Naive B cell (primary cell): ENCODE results near the gene ARL8B. TPM values are rescaled to one million over a fixed set of nuclear protein-coding genes. Genes with fewer than 3 reads are reported as not detected.
A peak's percentile ranks its signal among the peaks of the same experiment; 100 is the strongest.
"Not testable (repeated sequence)": the region's sequence is repeated elsewhere in the genome, so short reads cannot be mapped to it uniquely, and the experiment has no call there.

Source experiments
- ATAC-seq, 2 donors: fragments of 150-1000 bp; cut with Tn5 transposase; 2 replicates each; pipeline ENCODE4 v1.10.0; 2021; ENCODE audit warnings: low read depth in 2 of 2, mild to moderate bottlenecking in 2 of 2, moderate library complexity in 2 of 2
- DNase-seq: peaks from one replicate; pipeline ENCODE4 v3.0.0; 2022
- H3K27ac Mint-ChIP-seq, 6 donors: one replicate each; pipeline ENCODE4 v1.8.0; 2020 to 2022; ENCODE audit warnings: mild to moderate bottlenecking in 6 of 6, mixed read lengths in 6 of 6, moderate library complexity in 5 of 6, inconsistent platforms in 2 of 6
- H3K27me3 Mint-ChIP-seq, 3 donors: one replicate each; pipeline ENCODE4 v1.8.0; 2021 to 2022; ENCODE audit warnings: mixed read lengths in 3 of 3, mild to moderate bottlenecking in 1 of 3
- H3K36me3 Mint-ChIP-seq, 2 donors: one replicate each; pipeline ENCODE4 v1.8.0; 2020 to 2022; ENCODE audit warnings: mixed read lengths in 2 of 2, inconsistent platforms in 1 of 2, mild to moderate bottlenecking in 1 of 2
- H3K4me1 Mint-ChIP-seq, 3 donors: one replicate each; pipeline ENCODE4 v1.8.0; 2020 to 2022; ENCODE audit warnings: mixed read lengths in 3 of 3, inconsistent platforms in 1 of 3, mild to moderate bottlenecking in 1 of 3, moderate library complexity in 1 of 3
- H3K4me3 Mint-ChIP-seq, 8 donors: one replicate each; pipeline ENCODE4 v1.8.0; 2020 to 2022; ENCODE audit warnings: mild to moderate bottlenecking in 8 of 8, mixed read lengths in 8 of 8, moderate library complexity in 8 of 8, inconsistent platforms in 2 of 8
- H3K9me3 Mint-ChIP-seq, 7 donors: one replicate each; pipeline ENCODE4 v1.8.0; 2020 to 2022; ENCODE audit warnings: mixed read lengths in 7 of 7, mild to moderate bottlenecking in 5 of 7, inconsistent platforms in 2 of 7, moderate library complexity in 1 of 7
- polyA plus RNA-seq, 6 donors: library from polyadenylated mRNA; unstranded; fragments of 300-500 nt; fragmentation: Illumina TruSeq; gene quantifications; one replicate each; pipeline ENCODE4 v1.2.3, GENCODE V29; 2021; ENCODE audit warnings: low read depth in 6 of 6

The ARL8B gene
- polyA plus RNA-seq, 6 donors from 2014 or later = 36.7 to 64.8 (median 60.6) TPM

DNA sequence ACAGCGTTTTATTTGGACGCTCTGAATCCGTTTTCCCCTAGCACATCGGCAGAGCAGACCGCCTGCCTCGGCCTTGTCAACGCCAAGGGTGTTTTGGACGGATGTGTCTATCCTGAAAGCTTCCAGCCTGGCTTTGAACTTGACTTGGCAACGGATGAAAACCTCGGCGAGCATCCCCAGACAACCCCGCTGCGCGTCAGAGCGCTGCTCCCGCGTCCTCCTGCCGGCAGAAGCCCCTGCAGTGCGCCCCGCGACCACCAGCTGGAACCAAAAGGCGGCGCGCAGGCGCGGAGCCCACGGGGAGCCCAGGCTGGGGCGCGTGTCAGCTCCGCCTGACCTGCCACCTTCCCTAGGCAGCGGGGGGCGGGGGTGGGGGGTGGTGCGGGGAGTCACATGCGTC is 26.2 kb upstream of the ARL8B start:
- ATAC-seq = peak; percentile 52
- peak overlapping the region in 1 of 6 donors; percentile 65 for H3K27ac Mint-ChIP-seq
- peak overlapping the region in 4 of 8 donors; percentile 15 to 58 (median 44) for H3K4me3 Mint-ChIP-seq
- DNase-seq = peak; percentile 9
- peaks cover 0 to 2% (median 0%) of the 10 kb centered on the region in 7 donors for H3K9me3 Mint-ChIP-seq
- peaks cover 31 to 35% (median 35%) of the 10 kb centered on the region in 3 donors for H3K27me3 Mint-ChIP-seq
- H3K4me1 Mint-ChIP-seq = peaks cover 0 to 5% (median 3%) of the 10 kb centered on the region in 3 donors
- peaks cover 0 to 8% of the 10 kb centered on the region in 2 donors for H3K36me3 Mint-ChIP-seq

DNA sequence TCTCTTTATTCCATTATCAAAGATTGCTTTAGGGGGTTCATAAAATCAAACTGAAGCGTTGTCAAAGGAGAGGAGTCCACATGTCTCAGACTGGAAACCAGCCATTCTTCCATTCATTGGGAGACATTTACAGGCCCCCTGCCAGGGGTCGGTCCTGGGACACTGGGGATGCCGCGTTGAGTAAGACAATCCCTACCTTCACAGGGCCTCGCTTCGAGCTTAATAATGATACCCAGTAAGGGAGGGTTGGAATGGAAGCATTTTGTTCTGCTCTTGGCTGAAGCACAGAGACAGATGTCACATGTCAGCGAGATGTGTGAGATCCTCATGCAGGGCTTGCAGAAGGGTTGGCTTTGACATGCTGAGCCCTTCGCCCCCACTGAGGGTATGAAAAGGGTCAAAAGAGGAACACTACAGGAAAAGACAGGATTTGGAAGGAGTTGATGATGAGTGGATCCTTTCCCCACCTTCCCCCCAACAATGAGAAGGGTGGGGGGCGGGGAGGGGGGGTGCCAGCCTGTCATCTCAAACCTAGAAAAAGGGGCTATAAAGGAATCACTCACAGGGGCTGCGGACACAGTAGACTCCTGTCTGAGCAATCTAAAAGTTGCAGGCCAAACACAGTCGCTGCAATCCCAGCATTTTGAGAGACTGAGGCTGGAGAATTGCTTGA is 25.6 kb upstream of the ARL8B start:
- Mint-ChIP-seq H3K27ac (no peak overlapping the region), H3K36me3 (peaks cover 0 to 8% of the 10 kb centered on the region in 2 donors), H3K4me1 (peaks cover 0 to 5% (median 3%) of the 10 kb centered on the region in 3 donors), H3K4me3 (peak overlapping the region in 2 of 8 donors; percentile 35 to 49), H3K27me3 (peaks cover 28 to 33% (median 31%) of the 10 kb centered on the region in 3 donors), H3K9me3 (peaks cover 0 to 2% (median 0%) of the 10 kb centered on the region in 7 donors)
- DNase-seq = no peak
- no peak for ATAC-seq

DNA sequence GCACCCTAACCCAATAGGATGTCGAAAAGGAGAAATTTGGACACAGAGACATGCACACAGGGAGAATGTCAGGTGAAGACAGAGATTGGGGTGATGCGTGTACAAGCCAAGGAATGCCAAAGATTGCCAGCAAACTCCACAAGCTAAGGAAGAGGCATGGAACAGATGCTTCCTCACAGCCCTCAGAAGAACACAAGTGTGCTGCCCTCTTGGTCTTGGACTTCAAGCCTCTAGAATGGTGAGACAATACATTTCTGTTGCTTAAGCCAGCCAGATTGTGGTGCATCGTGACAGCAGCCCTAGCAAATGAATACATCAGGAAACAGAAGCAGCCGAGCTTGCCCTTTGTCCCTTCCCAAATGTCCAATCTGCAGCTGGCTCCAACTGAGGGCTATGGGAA is 23.7 kb upstream of the ARL8B start:
- DNase-seq = no peak
- Mint-ChIP-seq H3K36me3 (peaks cover 0 to 8% of the 10 kb centered on the region in 2 donors), H3K27me3 (peaks cover 23 to 33% (median 31%) of the 10 kb centered on the region in 3 donors), H3K27ac (no peak overlapping the region), H3K9me3 (peaks cover 0 to 2% (median 0%) of the 10 kb centered on the region in 7 donors), H3K4me1 (peaks cover 0 to 5% (median 3%) of the 10 kb centered on the region in 3 donors), H3K4me3 (no peak overlapping the region)
- no peak for ATAC-seq

DNA sequence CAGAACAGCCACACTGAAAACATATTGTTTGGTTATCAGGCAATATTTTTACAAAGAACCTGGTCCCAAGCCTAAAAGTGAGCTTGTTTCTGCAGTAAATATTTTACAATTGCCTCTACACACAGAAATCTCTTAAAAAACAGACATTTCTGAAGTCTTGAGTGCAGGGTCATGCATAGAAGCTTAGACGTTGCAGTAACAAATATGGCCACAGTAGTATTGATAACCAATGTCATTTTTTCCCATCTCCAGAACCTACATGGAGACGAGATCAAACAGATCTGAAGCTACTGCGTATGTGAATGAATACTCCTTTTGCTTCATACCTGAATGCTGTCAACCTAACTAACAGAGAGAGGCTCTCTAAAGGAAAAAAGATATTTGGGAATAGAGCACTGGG is 19.6 kb upstream of the ARL8B start:
- H3K36me3 Mint-ChIP-seq = peaks cover 0 to 3% of the 10 kb centered on the region in 2 donors
- H3K27ac Mint-ChIP-seq = no peak overlapping the region
- H3K4me3 Mint-ChIP-seq = no peak overlapping the region
- ATAC-seq (no peak), DNase-seq (no peak)
- H3K9me3 Mint-ChIP-seq = peaks cover 0 to 3% (median 0%) of the 10 kb centered on the region in 7 donors
- peaks cover 5 to 14% (median 9%) of the 10 kb centered on the region in 3 donors for H3K27me3 Mint-ChIP-seq
- peaks cover 0 to 3% (median 0%) of the 10 kb centered on the region in 3 donors for H3K4me1 Mint-ChIP-seq

DNA sequence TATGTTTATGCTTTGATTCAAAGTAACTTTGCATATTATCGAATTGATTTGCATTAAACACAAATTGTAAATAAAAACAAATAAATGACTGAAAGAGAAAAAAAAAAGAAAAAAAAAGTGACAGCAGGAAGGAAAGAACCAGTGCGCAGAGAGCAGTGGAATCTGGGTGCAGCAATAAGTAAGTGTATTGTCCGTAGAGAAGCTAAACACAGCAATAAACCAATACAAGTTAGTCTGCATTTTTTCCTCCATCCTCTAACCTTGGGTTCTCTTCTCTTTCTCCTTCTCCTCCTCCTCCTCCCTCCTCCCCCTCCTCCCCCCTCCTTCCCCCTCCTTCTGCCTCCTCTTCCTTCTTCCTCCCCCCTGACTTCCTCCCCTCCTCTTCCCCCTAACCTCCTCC is 18.3 kb upstream of the ARL8B start:
- Mint-ChIP-seq H3K36me3 (peaks cover 0 to 3% of the 10 kb centered on the region in 2 donors), H3K4me3 (no peak overlapping the region), H3K27ac (peak overlapping the region in 1 of 6 donors; percentile 16), H3K27me3 (peaks cover 2 to 5% (median 2%) of the 10 kb centered on the region in 3 donors), H3K4me1 (peaks cover 0 to 3% (median 0%) of the 10 kb centered on the region in 3 donors), H3K9me3 (peaks cover 0 to 3% (median 0%) of the 10 kb centered on the region in 7 donors)
- DNase-seq (no peak), ATAC-seq (no peak)

DNA sequence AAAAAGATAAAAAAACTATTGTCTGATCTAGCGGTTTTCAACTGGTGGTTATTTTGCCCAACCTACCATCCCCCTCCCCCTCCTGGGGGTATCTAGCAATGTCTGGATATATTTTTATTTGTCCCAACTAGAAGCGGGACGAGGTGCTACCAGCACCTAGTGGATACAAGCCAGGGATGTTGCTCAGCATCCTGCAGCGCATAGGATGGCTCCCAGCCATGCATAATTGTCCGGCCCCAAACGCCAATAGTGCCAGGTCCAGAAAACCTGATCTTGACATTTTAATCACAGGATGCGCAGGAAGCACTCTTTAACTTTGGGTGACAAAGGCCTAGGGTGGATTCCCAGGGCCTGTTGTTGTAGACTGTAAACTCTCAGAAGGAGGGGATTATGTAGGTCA is 17.0 kb upstream of the ARL8B start:
- Mint-ChIP-seq H3K36me3 (no peaks in the 10 kb centered on the region), H3K4me3 (no peak overlapping the region), H3K27ac (no peak overlapping the region), H3K4me1 (peaks cover 0 to 3% (median 0%) of the 10 kb centered on the region in 3 donors), H3K9me3 (peaks cover 0 to 3% (median 0%) of the 10 kb centered on the region in 7 donors), H3K27me3 (no peaks in the 10 kb centered on the region)
- DNase-seq (no peak), ATAC-seq (no peak)

DNA sequence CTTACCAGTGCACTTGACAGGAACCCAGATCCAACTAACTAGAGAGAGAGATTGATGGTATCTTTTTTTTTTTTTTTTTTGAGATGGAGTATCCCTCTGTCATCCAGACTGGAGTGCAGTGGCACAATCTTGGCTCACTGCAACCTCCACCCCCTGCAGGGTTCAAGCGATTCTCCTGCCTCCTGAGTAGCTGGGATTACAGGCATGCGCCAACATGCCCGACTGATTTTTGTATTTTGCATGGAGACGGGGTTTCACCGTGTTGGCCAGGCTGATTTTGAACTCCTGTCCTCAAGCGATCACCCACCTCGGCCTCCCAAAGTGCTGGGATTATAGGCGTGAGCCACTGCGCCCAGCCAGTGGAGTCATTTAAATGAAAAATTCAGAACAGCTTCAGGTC is 15.7 kb upstream of the ARL8B start:
- H3K4me1 Mint-ChIP-seq, H3K4me3 Mint-ChIP-seq, H3K9me3 Mint-ChIP-seq, H3K27me3 Mint-ChIP-seq, H3K27ac Mint-ChIP-seq, ATAC-seq, DNase-seq, H3K36me3 Mint-ChIP-seq: not testable (repeated sequence)

DNA sequence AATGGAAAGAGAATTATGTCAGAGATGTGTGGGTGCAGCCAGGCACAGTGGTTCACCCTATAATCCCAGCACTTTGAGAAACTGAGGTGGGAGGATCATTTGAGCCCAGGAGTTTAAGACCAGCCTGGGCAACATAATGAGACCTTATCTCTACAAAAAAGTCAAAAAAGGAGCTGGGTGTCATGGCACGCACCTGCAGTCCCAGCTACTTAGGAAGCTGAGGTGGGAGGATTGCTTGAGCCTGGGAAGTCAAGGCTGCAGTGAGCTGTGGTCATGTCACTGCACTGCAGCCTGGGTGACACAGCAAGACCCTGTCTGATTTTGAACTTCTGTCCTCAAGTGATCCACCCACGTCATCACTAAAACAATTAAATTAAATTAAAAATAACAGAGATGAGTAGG is 15.2 kb upstream of the ARL8B start:
- not testable (repeated sequence) for H3K4me1 Mint-ChIP-seq, DNase-seq, H3K4me3 Mint-ChIP-seq, H3K27me3 Mint-ChIP-seq, H3K36me3 Mint-ChIP-seq, ATAC-seq, H3K9me3 Mint-ChIP-seq, H3K27ac Mint-ChIP-seq

DNA sequence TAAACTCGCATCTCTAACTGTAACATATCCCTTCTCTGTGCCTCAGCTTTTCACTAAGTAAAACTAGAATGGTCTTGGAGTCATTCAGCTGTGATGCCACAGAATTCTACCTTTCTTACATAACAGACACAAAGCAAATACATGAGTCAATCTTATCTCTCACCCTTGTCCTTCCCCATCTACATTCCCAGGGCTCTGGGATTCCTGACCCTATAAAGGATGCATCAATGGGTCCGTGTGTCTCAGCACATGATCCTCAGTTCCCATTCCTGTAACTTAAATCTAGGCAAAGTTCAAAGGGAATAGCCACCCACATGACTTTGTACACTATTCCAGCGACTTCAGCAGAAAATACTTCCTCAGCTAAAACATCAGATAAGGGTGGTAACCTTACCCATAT is 11.8 kb upstream of the ARL8B start:
- H3K9me3 Mint-ChIP-seq = no peaks in the 10 kb centered on the region
- peak overlapping the region in 1 of 8 donors; percentile 31 for H3K4me3 Mint-ChIP-seq
- no peaks in the 10 kb centered on the region for H3K4me1 Mint-ChIP-seq
- peaks cover 0 to 9% (median 5%) of the 10 kb centered on the region in 3 donors for H3K27me3 Mint-ChIP-seq
- DNase-seq = no peak
- no peak for ATAC-seq
- no peak overlapping the region for H3K27ac Mint-ChIP-seq
- no peaks in the 10 kb centered on the region for H3K36me3 Mint-ChIP-seq

DNA sequence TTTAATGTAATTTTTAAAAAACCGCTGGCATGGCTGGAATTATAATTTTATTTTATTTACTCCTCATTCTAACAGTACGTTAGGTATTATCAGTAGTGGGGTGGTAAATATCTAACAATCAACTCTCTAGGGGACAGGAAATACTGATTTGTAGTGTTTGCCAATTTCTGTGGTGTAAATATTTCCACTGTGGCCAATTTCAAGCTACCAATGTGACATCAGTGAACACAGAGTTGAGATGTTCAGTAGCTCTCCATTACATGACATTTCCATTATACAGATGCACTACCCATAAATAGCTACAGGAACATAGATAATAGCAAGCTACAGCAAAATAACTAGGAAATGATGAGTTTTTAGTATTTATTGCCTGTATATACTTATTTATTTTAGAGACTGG is 10.0 kb upstream of the ARL8B start:
- no peaks in the 10 kb centered on the region for H3K9me3 Mint-ChIP-seq
- H3K27ac Mint-ChIP-seq = no peak overlapping the region

DNA sequence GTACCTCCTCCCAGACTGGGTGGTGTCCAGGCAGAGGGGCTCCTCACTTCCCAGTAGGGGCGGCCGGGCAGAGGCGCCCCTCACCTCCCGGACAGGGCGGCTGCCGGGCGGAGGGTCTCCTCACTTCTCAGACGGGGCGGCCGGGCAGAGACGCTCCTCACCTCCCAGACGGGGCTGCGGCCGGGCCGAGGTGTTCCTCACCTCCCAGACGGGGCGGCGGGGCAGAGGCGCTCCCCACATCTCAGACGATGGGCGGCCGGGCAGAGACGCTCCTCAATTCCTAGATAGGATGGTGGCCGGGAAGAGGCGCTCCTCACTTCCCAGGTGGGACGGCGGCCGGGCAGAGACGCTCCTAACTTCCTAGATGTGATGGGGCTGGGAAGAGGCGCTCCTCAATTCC is 8.4 kb upstream of the ARL8B start:
- not testable (repeated sequence) for ATAC-seq, H3K9me3 Mint-ChIP-seq, H3K27me3 Mint-ChIP-seq, H3K4me1 Mint-ChIP-seq, H3K27ac Mint-ChIP-seq, H3K4me3 Mint-ChIP-seq, H3K36me3 Mint-ChIP-seq, DNase-seq

More for the DNA sequence above, 10.0 kb upstream of the ARL8B start:
- Mint-ChIP-seq H3K4me3 (no peak overlapping the region), H3K4me1 (peaks cover 0 to 4% (median 0%) of the 10 kb centered on the region in 3 donors), H3K36me3 (no peaks in the 10 kb centered on the region), H3K27me3 (peaks cover 0 to 9% (median 5%) of the 10 kb centered on the region in 3 donors)
- ATAC-seq (no peak), DNase-seq (no peak)

DNA sequence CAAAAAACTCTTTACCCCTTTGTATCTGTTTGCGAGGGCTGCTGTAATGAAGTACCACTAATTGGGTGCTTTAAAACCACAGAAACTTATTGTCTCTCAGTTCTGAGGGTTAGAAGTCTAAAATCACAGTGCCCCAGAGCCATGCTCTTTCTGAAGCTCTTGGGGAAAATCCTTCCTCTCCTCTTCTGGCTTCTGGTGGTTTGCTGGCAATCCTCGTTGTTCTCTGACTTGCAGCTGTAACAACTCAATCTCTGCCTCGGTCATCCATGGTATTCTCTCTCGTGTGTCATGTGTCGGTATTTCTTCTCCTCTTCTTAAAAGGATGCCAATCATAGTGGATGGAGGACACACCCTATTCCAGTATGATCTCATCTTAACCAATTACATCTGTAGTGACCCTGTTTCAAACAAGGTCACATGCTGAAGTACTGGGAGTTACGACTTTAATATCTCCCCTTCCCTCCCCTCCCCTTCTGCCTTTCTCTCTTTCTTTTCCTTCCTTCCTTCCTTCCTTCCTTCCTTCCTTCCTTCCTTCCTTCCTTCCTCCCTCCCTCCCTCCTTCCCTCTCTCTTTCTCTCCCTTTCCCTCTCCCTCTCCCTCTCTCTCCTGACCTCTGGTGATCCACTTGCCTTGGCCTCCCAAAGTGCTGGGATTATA is 6.5 kb upstream of the ARL8B start:
- H3K27ac Mint-ChIP-seq = no peak overlapping the region
- ATAC-seq (no peak), DNase-seq (no peak)
- peaks cover 0 to 4% (median 0%) of the 10 kb centered on the region in 3 donors for H3K4me1 Mint-ChIP-seq
- H3K9me3 Mint-ChIP-seq = no peaks in the 10 kb centered on the region
- peaks cover 0 to 4% (median under 1%) of the 10 kb centered on the region in 3 donors for H3K27me3 Mint-ChIP-seq
- H3K36me3 Mint-ChIP-seq = no peaks in the 10 kb centered on the region
- no peak overlapping the region for H3K4me3 Mint-ChIP-seq

DNA sequence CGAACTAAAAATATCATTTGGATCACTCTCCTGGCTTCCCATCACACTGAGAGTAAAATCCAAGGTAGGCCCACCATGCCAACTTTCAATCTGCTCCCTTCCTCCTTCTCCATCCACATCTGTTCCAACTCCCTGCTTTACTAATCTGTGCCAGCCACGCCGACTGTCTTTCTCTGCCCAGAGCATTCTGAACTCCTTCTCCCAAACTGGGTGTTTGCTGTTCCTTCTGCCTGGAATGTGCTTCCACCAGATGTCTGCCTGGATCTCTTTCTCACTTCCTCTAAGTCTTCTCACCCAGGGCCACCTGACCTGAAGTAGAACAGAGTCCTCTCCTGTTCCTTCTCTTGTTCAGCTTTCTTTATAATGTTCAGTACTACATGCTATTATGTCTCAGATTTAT is 5.6 kb upstream of the ARL8B start:
- no peak overlapping the region for H3K27ac Mint-ChIP-seq
- ATAC-seq (no peak), DNase-seq (no peak)
- H3K4me3 Mint-ChIP-seq = peak overlapping the region in 2 of 8 donors; percentile 5 to 13
- H3K27me3 Mint-ChIP-seq = peaks cover 0 to under 1% (median 0%) of the 10 kb centered on the region in 3 donors
- H3K9me3 Mint-ChIP-seq = no peaks in the 10 kb centered on the region
- no peaks in the 10 kb centered on the region for H3K36me3 Mint-ChIP-seq
- peaks cover 0 to 6% (median under 1%) of the 10 kb centered on the region in 3 donors for H3K4me1 Mint-ChIP-seq

DNA sequence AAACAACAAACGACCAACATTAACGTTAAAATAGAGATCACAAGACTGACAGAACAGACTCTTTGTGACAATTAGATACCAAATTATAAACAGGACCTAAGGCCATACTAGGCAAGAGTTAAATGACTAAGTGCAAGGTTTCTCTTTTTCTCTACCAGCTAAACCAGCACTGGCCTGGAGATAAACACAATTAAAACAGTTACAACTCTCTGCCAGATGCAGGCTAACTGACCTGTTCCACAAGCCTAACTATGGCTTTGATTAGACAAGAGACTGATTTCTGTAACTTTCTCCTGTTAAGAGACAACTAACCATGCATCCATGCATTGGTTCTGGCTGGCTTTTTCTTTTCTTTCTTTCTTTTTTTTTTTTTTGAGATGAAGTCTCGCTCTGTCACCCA is 1.6 kb upstream of the ARL8B start:
- no peak for ATAC-seq
- H3K27ac Mint-ChIP-seq = peak overlapping the region in 1 of 6 donors; percentile 47
- no peaks in the 10 kb centered on the region for H3K36me3 Mint-ChIP-seq
- H3K9me3 Mint-ChIP-seq = no peaks in the 10 kb centered on the region
- no peak overlapping the region for H3K4me3 Mint-ChIP-seq
- H3K4me1 Mint-ChIP-seq = peaks cover 25 to 41% (median 29%) of the 10 kb centered on the region in 3 donors
- DNase-seq = no peak
- H3K27me3 Mint-ChIP-seq = no peaks in the 10 kb centered on the region
